GM10248 (cell line): ENCODE results near the gene FGFBP2.

Source experiments
- CTCF ChIA-PET: fragments of 300-600 bp; sonication (Branson Sonifier 250); formaldehyde crosslinking; extraction: SDS; loops from one replicate; lab custom pipeline; 2021; ENCODE audit warnings: antibody characterized with exemption; lab: Yijun Ruan, JAX
- POLR2A ChIA-PET: fragments of 350-650 bp; sonication (Branson Sonifier 250); formaldehyde crosslinking; extraction: SDS; loops from one replicate; lab custom pipeline; 2020; ENCODE audit warnings: antibody characterized with exemption; lab: Yijun Ruan, JAX
- DNase-seq: peaks from one replicate; pipeline ENCODE4 v3.0.0; 2012; ENCODE audit errors: extremely low spot score
- CTCF ChIP-seq: IDR thresholded peaks from 2 replicates; pipeline ENCODE4 v1.5.1; 2012; ENCODE audit warnings: mild to moderate bottlenecking, low read depth; ENCODE audit errors: extremely low read depth, missing control alignments, control extremely low read depth

Gene FGFBP2

GRCh38 chr4:15947684-15948083 lies 15.3 kb downstream of the FGFBP2 start:
- no peak for DNase-seq
- ChIA-PET POLR2A (no interaction called here), CTCF (interaction anchor here (1.3 to 2.2 kb wide), 3 partner anchors 8 to 65 kb away, joined by 3 to 8 read pairs (median 7); no protein-coding TSS in a partner anchor)
- TF ChIP-seq CTCF: no peak

GRCh38 chr4:15945516-15945915 lies 17.5 kb downstream of the FGFBP2 start:
- DNase-seq: no peak
- no peak for TF ChIP-seq CTCF
- ChIA-PET POLR2A (no interaction called here), CTCF (no interaction called here)

- no peak for DNase-seq
- ChIA-PET POLR2A (no interaction called here), CTCF (interaction anchor here (1.3 kb wide), 1 partner anchor 11 kb away, joined by 3 read pairs; no protein-coding TSS in a partner anchor)
- no peak for TF ChIP-seq CTCF
Measured at GRCh38 chr4:15944895-15945294, 18.1 kb downstream of the FGFBP2 start.

GRCh38 chr4:15942283-15942682 lies 20.7 kb downstream of the FGFBP2 start:
- ChIA-PET POLR2A (no interaction called here), CTCF (interaction anchor here (1.6 kb wide), 1 partner anchor 134 kb away, joined by 3 read pairs; no protein-coding TSS in a partner anchor)
- no peak for TF ChIP-seq CTCF
- DNase-seq: no peak

- TF ChIP-seq CTCF: no peak
- POLR2A ChIA-PET: no interaction called here
- no peak for DNase-seq
- CTCF ChIA-PET: interaction anchor here (1.2 to 1.6 kb wide), 3 partner anchors 16 to 56 kb away, joined by 4 read pairs; no protein-coding TSS in a partner anchor
Measured at GRCh38 chr4:15938640-15939039, 24.3 kb downstream of the FGFBP2 start, which contains the start of gene FGFBP1. TSS of gene FGFBP1 (minus strand) at chr4:15938740. CDS start at chr4:15936632, 2,108 bp downstream.

- TF ChIP-seq CTCF: no peak
- ChIA-PET POLR2A (no interaction called here), CTCF (interaction anchor here (0.8 to 1.6 kb wide), 3 partner anchors 18 to 56 kb away, joined by 3 to 4 read pairs (median 4); no protein-coding TSS in a partner anchor)
- no peak for DNase-seq
Measured at GRCh38 chr4:15938182-15938581, 24.8 kb downstream of the FGFBP2 start.

- no peak for DNase-seq
- ChIA-PET CTCF (interaction anchor here (1.4 kb wide), 1 partner anchor 19 kb away, joined by 3 read pairs; no protein-coding TSS in a partner anchor), POLR2A (no interaction called here)
- no peak for TF ChIP-seq CTCF
Measured at GRCh38 chr4:15936495-15936894, 26.5 kb downstream of the FGFBP2 start.
